GM12891 (cell line): ENCODE results near the gene NFU1.

Experiments used
- PAX5 ChIP-seq: IDR thresholded peaks from 2 replicates; pipeline ENCODE4 v1.6.1; 2011; ENCODE audit warnings: low read length, moderate library complexity, mild to moderate bottlenecking; ENCODE audit not compliant: insufficient read depth, severe bottlenecking
- POLR2A ChIP-seq: IDR thresholded peaks from 2 replicates; pipeline ENCODE4 v1.6.1; 2011; ENCODE audit warnings: low read depth, low read length, control low read depth
- POLR2AphosphoS5 ChIP-seq: IDR thresholded peaks from 2 replicates; pipeline ENCODE4 v1.6.1; 2011; ENCODE audit warnings: low read depth, low read length, control low read depth
- SPI1 ChIP-seq: IDR thresholded peaks from 2 replicates; pipeline ENCODE4 v1.6.1; 2011; ENCODE audit warnings: low read depth, low read length, control low read depth
- TAF1 ChIP-seq: IDR thresholded peaks from 2 replicates; pipeline ENCODE4 v1.6.1; 2011; ENCODE audit warnings: low read depth, low read length, control low read depth

DNA sequence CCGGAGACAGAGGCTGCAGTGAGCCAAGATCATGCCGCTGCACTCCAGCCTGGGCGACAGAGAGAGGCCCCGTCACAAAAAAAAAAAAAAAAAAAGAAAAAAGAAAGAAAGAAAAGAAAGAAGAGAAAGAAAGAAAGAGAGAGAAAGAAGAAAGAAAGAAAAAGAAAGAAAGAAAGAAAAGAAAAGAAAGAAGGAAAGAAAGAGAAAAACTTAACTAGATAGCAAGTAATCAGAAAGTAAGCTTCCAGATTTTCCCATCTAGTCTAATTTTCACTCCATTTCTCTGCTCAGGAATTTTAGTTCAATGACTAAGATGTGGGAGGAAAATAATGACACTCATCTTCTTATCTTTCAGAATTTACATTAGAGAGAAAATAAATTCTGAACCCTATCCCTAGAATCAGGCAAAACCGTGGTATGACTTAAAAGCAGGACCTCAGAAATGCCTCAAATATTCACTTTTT, 52.6 kb downstream of the NFU1 start:
- TF ChIP-seq POLR2AphosphoS5: no peak
- no peak for TF ChIP-seq SPI1
- TF ChIP-seq TAF1: no peak
- no peak for TF ChIP-seq POLR2A
- no peak for TF ChIP-seq PAX5
